Neural progenitor cell (in vitro differentiated cells): ENCODE results near the gene OR4K15. TPM values are rescaled to one million over a fixed set of nuclear protein-coding genes. Genes with fewer than 3 reads are reported as not detected.
"Not testable (repeated sequence)": the region's sequence is repeated elsewhere in the genome, so short reads cannot be mapped to it uniquely, and the experiment has no call there.

Experiments
- DNase-seq: peaks from one replicate; pipeline ENCODE4 v3.0.0-alpha.2; 2016; ENCODE audit warnings: low spot score
- H2AFZ ChIP-seq: fragments of 200-600 bp; sonication (generic); replicated peaks from 2 replicates; pipeline ENCODE4 v1.6.1; 2016; ENCODE audit warnings: antibody characterized with exemption
- H3F3A ChIP-seq: fragments of 200-600 bp; sonication (generic); 2 replicates; pipeline ENCODE4 v1.6.1; 2016; ENCODE audit warnings: antibody characterized with exemption, low read depth
- H3K27ac ChIP-seq: fragments of 200-600 bp; sonication (generic); 2 replicates; pipeline ENCODE4 v1.5.1; 2016; ENCODE audit warnings: mild to moderate bottlenecking
- H3K27me3 ChIP-seq: fragments of 200-600 bp; sonication (generic); 2 replicates; pipeline ENCODE4 v1.6.1; 2016; ENCODE audit warnings: mild to moderate bottlenecking, moderate library complexity
- H3K36me3 ChIP-seq: fragments of 200-600 bp; sonication (generic); 2 replicates; pipeline ENCODE4 v1.5.1; 2016
- H3K4me1 ChIP-seq: fragments of 200-600 bp; sonication (generic); 2 replicates; pipeline ENCODE4 v1.6.1; 2016; ENCODE audit warnings: mixed run types
- H3K4me2 ChIP-seq: fragments of 200-600 bp; sonication (generic); 2 replicates; pipeline ENCODE4 v1.6.1; 2016
- H3K4me3 ChIP-seq: fragments of 200-600 bp; sonication (generic); 2 replicates; pipeline ENCODE4 v1.5.1; 2016
- H3K79me2 ChIP-seq: fragments of 200-600 bp; sonication (generic); 2 replicates; pipeline ENCODE4 v1.6.1; 2016; ENCODE audit warnings: low read depth
- H3K9ac ChIP-seq: fragments of 200-600 bp; sonication (generic); 2 replicates; pipeline ENCODE4 v1.6.1; 2016
- H3K9me3 ChIP-seq: fragments of 200-600 bp; sonication (generic); 2 replicates; pipeline ENCODE4 v1.5.1; 2016; ENCODE audit warnings: low read depth
- H4K20me1 ChIP-seq: fragments of 200-600 bp; sonication (generic); 2 replicates; pipeline ENCODE4 v1.6.1; 2016; ENCODE audit warnings: low read depth
- H3K27ac Mint-ChIP-seq: 3 replicates; pipeline ENCODE4 v1.8.0; 2021; ENCODE audit warnings: mixed read lengths
- H3K27me3 Mint-ChIP-seq: 2 replicates; pipeline ENCODE4 v1.8.0; 2022; ENCODE audit warnings: low read depth, mild to moderate bottlenecking, inconsistent platforms, moderate library complexity, mixed read lengths; ENCODE audit not compliant: insufficient read depth
- H3K36me3 Mint-ChIP-seq: 3 replicates; pipeline ENCODE4 v1.8.0; 2021; ENCODE audit warnings: mixed read lengths
- H3K4me1 Mint-ChIP-seq: 3 replicates; pipeline ENCODE4 v1.8.0; 2021; ENCODE audit warnings: mixed read lengths
- H3K4me3 Mint-ChIP-seq: 3 replicates; pipeline ENCODE4 v1.8.0; 2021; ENCODE audit warnings: mild to moderate bottlenecking, moderate library complexity, mixed read lengths
- H3K9me3 Mint-ChIP-seq: 3 replicates; pipeline ENCODE4 v1.8.0; 2020; ENCODE audit warnings: mixed read lengths
- CTCF ChIP-seq: fragments of 200-600 bp; sonication (generic); IDR thresholded peaks from 2 replicates; pipeline ENCODE4 v1.5.1; 2017; ENCODE audit warnings: antibody characterized with exemption, mild to moderate bottlenecking
- EZH2 ChIP-seq: fragments of 200-600 bp; sonication (generic); IDR thresholded peaks from 2 replicates; pipeline ENCODE4 v1.6.1; 2017; ENCODE audit warnings: antibody characterized with exemption, mild to moderate bottlenecking, moderate library complexity
- EZH2phosphoT487 ChIP-seq: fragments of 200-600 bp; sonication (generic); IDR thresholded peaks from 2 replicates; pipeline ENCODE4 v1.6.1; 2017; ENCODE audit warnings: antibody characterized with exemption
- total RNA-seq: library from RNA; depleted of rRNA; stranded (reverse); fragments of >200 nt; gene quantifications from 2 replicates; pipeline ENCODE4 v1.2.3, GENCODE V29; 2015; ENCODE audit warnings: low replicate concordance

The OR4K15 gene
- total RNA-seq, 1 donor from 2014 or later, result not detected

DNA sequence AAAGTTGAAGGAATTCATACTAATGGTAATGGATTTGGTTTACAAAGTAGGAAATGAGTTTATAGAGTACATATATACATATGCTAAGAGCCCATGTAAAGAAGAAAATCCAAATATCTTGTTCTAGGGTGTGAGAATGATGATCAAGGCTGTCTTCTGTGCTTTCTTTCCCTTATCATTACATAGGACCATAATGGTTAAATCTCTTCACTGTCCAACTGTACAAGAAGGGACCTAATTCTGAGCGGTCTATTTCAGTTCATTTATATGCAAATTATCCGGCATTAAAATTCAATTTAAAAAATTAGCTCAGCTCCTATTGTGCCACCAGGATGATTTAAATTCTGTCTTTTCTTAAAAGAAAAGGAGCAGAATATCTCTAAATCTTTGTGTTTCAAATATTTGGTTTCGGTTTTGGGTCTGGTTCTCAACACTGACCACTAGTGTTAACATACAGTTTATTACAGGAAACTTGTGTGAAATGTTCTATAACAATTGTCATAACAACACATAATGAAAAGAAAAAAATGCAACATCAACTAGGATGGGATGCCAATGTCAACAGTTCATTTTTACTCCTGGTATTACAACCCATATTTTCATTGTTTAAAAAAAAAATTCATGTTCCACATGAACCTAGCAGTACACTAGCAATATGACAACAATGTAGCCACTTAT lies 27.8 kb upstream of the OR4K15 start:
- no peaks in the 10 kb centered on the region for H3K27me3 Mint-ChIP-seq
- no peaks in the 10 kb centered on the region for H3F3A ChIP-seq
- H3K79me2 ChIP-seq, result no peaks in the 10 kb centered on the region
- H3K4me3 Mint-ChIP-seq, result no peak overlapping the region
- no peaks in the 10 kb centered on the region for H3K4me1 ChIP-seq
- no peak overlapping the region for H2AFZ ChIP-seq
- TF ChIP-seq CTCF (no peak), EZH2 (no peak), EZH2phosphoT487 (no peak)
- no peak overlapping the region for H3K9ac ChIP-seq
- no peak overlapping the region for H3K4me3 ChIP-seq
- no peaks in the 10 kb centered on the region for H3K36me3 Mint-ChIP-seq
- H3K9me3 ChIP-seq, result peaks cover 89% of the 10 kb centered on the region
- no peak overlapping the region for H3K27ac Mint-ChIP-seq
- DNase-seq, result no peak
- no peak overlapping the region for H3K4me2 ChIP-seq
- no peaks in the 10 kb centered on the region for H4K20me1 ChIP-seq
- H3K36me3 ChIP-seq, result peaks cover 4% of the 10 kb centered on the region
- no peaks in the 10 kb centered on the region for H3K4me1 Mint-ChIP-seq
- H3K9me3 Mint-ChIP-seq, result peaks cover 19% of the 10 kb centered on the region
- H3K27me3 ChIP-seq, result no peaks in the 10 kb centered on the region
- H3K27ac ChIP-seq, result no peak overlapping the region

DNA sequence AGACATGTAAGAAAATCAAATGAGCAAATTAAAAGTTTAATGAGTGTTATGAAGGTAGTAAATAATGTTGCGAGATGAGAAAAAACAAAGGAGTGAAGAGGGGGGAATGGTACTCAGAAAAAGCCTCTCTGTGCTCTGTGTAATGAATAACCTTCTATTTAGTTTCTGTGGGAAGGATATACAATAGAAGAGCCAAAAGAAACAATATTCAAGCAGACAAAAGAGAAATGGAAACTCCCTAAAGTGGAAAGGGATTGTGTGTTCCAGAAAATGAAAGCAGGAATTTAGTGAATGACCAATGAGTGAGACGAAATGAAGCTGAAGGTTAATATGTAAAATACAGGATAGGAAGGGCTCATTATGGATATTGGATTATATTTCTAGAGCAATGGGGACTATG lies 26.2 kb upstream of the OR4K15 start:
- H3K27ac ChIP-seq, result no peak overlapping the region
- no peaks in the 10 kb centered on the region for H4K20me1 ChIP-seq
- Mint-ChIP-seq H3K36me3 (no peaks in the 10 kb centered on the region), H3K27ac (no peak overlapping the region), H3K9me3 (peaks cover 24% of the 10 kb centered on the region), H3K4me3 (no peak overlapping the region), H3K27me3 (no peaks in the 10 kb centered on the region), H3K4me1 (no peaks in the 10 kb centered on the region)
- no peak overlapping the region for H3K9ac ChIP-seq
- no peak overlapping the region for H2AFZ ChIP-seq
- H3K27me3 ChIP-seq, result no peaks in the 10 kb centered on the region
- no peak overlapping the region for H3K4me2 ChIP-seq
- no peak overlapping the region for H3K4me3 ChIP-seq
- DNase-seq, result no peak
- H3F3A ChIP-seq, result no peaks in the 10 kb centered on the region
- TF ChIP-seq EZH2 (no peak), EZH2phosphoT487 (no peak), CTCF (no peak)
- peaks cover 4% of the 10 kb centered on the region for H3K36me3 ChIP-seq
- H3K79me2 ChIP-seq, result no peaks in the 10 kb centered on the region
- no peaks in the 10 kb centered on the region for H3K4me1 ChIP-seq
- H3K9me3 ChIP-seq, result peaks cover 88% of the 10 kb centered on the region

DNA sequence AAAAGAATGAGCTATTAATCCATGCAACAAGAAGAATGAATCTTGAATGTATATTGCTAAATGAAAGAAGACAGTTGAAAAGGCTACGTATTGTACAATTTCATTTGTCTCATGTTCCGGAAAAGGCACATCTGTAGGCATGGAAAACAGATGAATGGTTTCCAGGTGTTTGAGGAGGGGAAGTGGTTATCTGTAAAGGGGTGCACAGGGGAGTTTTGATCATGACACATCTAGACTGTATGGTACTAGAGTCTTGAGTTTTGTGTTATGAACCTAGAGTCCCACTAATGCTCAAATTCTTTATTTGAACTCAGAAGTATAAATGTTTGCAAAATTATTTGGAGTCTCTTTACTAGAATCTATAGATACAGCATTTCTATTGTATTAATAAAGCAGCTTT lies 5.7 kb upstream of the OR4K15 start:
- peaks cover 19% of the 10 kb centered on the region for H3K9me3 ChIP-seq
- not testable (repeated sequence) for H3K27ac Mint-ChIP-seq, H3K27me3 ChIP-seq, H3K4me2 ChIP-seq, H3K9ac ChIP-seq, H3K79me2 ChIP-seq, H3K4me1 ChIP-seq, H3K36me3 ChIP-seq, H3K27me3 Mint-ChIP-seq, H3K4me3 ChIP-seq, H3K4me3 Mint-ChIP-seq, H4K20me1 ChIP-seq, DNase-seq, H3K4me1 Mint-ChIP-seq, H3K27ac ChIP-seq, H3K36me3 Mint-ChIP-seq, H2AFZ ChIP-seq, H3F3A ChIP-seq
- H3K9me3 Mint-ChIP-seq, result peaks cover 19% of the 10 kb centered on the region

- TF ChIP-seq CTCF, result no peak
- no peak for TF ChIP-seq EZH2
- no peak for TF ChIP-seq EZH2phosphoT487
- Histone ChIP-seq H3K79me2 (no peaks in the 10 kb centered on the region), H3K9ac (no peak overlapping the region), H3K27me3 (no peaks in the 10 kb centered on the region), H4K20me1 (no peaks in the 10 kb centered on the region), H3K4me1 (no peaks in the 10 kb centered on the region), H3K27ac (no peak overlapping the region), H3F3A (no peaks in the 10 kb centered on the region), H3K4me2 (no peak overlapping the region), H2AFZ (no peak overlapping the region), H3K36me3 (no peaks in the 10 kb centered on the region), H3K4me3 (no peak overlapping the region), H3K9me3 (peaks cover 5% of the 10 kb centered on the region)
- no peaks in the 10 kb centered on the region for H3K36me3 Mint-ChIP-seq
- H3K27ac Mint-ChIP-seq, result no peak overlapping the region
- H3K4me1 Mint-ChIP-seq, result no peaks in the 10 kb centered on the region
- DNase-seq, result no peak
- H3K4me3 Mint-ChIP-seq, result no peak overlapping the region
- no peaks in the 10 kb centered on the region for H3K27me3 Mint-ChIP-seq
- H3K9me3 Mint-ChIP-seq, result peaks cover 12% of the 10 kb centered on the region
These were observed 547 bp upstream of the OR4K15 start for GRCh38 chr14:19974844-19975243.
